HG03139 (cell line): Measurements from ENCODE around the gene FKBP9.
"Not testable (repeated sequence)": the region's sequence is repeated elsewhere in the genome, so short reads cannot be mapped to it uniquely, and the experiment has no call there.

Experiments used
- ATAC-seq: cut with Tn5 transposase; IDR thresholded peaks from one replicate; pipeline ENCODE4 v1.9.1; 2021; ENCODE audit not compliant: unreplicated experiment

Gene FKBP9

DNA sequence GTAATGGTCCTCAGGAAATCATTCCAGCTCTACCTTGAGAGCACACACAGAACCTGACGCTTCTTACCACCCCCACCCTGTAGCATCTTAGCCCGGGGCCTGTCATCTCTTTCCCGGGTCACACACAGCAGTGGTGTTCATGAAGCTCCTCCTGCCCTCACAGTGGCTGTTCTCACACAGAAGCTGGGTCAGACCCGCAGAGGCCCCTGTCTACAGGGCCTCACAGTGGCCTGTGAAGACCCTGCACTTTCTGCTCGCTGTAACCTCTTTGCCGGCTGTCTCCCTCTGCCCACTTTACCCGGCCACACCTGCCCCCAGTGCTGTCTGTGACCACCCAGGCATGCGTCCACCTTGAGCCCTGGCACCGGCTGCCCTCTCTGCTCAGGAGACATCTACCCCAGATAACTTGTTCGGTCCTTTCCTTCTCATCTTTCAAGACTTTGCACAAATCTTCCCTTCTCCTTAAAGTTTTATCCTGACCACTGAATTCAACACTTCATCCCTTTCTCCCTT lies 46.9 kb downstream of the FKBP9 start:
- ATAC-seq: not testable (repeated sequence)

DNA sequence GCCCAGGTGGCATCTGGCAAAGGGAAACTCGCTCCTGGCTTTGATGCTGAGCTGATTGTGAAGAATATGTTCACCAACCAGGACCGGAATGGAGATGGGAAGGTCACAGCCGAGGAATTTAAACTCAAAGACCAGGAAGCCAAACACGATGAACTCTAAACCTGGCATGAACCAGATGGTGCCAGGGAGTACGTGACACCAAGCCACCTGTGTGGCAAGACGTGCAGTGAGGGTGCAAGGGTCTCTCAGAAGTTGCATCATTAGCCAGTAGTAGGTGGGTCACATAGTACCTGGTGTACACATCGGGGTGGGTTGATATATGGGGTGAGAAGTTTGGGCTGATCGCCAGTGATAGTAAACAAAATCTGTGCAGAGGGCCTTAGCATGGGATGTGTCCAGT lies 48.0 kb downstream of the FKBP9 start:
- not testable (repeated sequence) for ATAC-seq

DNA sequence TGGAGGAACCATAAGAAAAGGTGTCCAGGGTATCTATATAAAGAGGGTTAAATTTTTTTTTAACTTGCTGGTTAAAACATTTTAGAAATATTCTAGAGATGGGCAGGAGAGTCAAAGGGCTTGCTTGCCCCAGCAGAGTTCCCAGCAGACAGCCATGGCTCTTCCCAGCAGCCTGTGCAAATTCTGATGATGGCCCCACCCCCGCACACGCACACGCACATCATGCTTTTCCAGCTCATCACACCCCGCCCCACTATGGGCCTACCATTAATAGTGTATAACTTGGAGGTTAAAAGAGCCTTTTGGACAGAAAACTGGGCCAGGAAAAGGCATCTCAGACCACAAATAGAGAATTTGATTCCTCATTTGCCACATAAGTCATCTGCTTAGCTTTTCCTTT lies 48.5 kb downstream of the FKBP9 start:
- ATAC-seq: not testable (repeated sequence)

DNA sequence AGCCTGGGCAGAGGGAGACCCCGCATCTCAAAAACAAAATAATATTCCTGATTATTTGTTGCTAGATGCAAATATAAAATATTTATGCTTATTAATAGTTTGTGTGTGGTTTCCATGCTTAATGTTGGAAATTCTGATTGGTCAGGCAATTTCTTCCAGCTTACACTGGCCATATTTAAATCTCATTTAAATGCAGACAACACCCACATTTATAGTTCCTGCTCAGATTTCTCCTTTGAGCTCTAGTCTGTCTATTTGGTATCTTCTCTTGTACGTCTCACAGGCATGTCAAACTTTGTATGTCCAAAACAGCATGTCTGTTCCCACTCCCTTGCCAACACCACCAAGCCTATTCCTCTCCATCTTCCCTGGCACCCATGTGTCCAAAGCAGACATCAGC lies 52.5 kb downstream of the FKBP9 start:
- ATAC-seq: no peak

DNA sequence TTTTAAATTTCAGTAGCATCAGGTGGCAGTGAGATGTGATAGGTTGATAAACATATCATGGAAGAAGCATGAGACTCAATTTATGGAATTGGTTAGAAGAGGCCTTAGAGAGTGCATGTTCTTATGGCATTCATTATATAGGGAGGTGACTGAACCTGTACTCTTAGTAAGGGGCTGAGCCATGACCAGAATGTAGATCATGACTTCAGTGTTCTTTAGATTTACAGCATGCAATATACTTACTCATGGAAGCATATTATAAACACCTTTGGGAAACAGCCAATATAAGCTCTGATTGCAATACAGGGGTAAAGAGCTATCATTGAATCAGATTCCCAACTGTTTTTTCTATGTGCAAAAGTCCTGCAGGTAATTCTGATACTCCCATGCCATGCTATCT lies 55.1 kb downstream of the FKBP9 start:
- no peak for ATAC-seq

DNA sequence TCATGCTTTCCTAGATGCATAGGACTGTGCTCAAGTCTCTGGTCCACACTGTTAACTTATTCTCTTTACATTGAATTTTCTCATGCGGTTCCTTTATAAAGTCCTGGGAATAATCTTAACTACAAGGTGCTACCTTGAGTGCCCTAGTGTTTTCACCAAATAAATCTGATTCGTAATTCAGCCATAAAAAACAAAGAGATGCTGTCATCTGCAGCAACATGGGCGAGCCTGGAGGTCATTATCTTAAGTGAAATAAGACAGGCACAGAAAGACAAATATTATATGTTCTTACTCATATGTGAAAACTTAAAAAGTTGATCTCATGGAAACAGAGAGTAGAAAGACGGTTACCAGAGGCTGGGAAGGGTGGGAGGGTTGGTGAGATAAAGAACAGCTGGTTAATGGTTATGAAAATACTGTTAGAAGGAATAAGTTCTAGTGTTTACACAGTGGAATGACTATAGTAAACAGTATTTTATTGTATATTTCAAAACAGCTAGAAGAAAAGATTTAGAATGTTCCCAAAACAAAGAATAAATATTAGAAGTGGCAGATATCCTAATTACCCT lies 67.0 kb downstream of the FKBP9 start:
- no peak for ATAC-seq

DNA sequence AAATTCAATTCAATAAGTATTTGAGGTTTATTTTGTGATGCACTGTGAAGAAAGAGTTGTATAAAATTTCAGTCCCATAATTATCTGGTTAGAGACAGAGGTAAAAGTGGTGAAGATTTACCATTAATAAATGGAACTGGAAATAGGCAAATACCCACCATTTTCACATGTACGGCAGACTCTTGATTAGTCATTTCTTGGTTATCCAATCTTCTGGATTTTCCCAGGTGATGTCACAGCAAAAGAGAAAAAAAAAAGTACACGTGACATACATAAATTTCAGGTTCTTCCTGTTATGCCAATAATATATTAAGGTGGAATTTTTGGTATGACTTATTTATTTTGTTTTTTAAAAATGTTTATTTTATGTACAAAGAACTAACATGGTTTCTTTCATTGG lies 78.5 kb downstream of the FKBP9 start:
- no peak for ATAC-seq

DNA sequence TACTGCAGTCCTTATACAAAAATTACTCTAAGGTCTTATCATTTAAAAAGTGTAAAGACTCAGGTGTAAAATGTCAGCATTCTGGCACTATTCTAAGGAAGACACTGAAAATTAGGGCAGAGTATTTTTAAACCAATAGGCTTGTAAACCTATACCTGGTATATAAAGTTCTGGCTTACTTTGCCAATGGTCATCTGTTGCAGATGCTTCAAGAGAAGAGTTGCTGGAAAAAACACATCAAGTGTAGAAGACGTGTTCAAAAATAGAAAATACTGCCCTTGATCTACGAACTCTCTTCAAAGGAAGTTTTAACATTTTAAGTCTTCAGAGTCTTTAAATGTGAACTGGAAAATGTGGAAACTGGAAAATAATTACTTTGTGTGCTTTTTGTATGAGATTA lies 81.4 kb downstream of the FKBP9 start:
- no peak for ATAC-seq

DNA sequence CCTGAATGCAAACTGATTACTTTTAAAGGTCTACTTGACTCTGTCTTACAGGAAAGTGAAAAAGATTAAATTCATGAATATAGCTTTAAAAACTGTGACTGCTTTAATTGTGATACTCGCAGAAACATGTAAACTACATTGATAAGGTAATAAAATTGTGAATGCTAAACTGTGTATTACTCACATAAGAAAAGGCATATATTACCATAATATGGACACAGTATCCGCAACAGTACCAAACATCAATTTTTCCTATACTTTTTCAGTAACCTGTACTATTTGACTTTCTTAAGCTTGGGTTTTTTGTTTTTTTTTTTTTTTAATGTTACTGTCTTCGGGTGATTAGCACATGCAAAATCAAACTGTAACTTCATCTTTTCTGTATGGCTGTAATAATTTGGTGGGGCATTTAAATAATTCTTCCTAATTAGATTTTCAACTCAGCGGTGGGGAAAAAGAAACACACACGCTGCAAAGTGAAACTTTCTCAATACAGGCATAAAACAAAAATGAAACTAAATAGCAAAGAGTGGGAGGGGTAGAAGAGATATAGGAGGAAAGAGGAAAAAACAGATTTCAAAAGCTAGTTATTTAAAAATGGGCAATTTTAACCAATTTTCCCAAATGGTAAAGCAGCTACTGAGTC lies 82.1 kb downstream of the FKBP9 start:
- ATAC-seq: no peak

DNA sequence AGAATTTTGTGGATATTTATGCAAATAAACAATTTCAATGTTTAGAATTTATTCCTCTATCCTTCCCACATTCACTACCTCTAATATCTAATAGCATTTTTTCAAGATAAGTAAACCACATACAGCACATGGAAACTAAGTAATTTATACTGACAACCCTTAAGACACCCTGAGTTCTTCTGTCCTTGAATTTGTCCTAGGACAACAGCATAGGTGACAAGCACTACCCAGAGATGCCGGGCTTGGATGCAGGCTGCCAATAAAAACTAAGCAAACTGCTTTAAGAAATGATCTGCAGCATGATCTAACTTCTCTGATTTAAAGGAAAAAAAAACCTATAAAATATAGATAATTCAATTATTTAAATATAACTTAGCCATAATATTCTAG lies 82.7 kb downstream of the FKBP9 start:
- ATAC-seq: no peak

DNA sequence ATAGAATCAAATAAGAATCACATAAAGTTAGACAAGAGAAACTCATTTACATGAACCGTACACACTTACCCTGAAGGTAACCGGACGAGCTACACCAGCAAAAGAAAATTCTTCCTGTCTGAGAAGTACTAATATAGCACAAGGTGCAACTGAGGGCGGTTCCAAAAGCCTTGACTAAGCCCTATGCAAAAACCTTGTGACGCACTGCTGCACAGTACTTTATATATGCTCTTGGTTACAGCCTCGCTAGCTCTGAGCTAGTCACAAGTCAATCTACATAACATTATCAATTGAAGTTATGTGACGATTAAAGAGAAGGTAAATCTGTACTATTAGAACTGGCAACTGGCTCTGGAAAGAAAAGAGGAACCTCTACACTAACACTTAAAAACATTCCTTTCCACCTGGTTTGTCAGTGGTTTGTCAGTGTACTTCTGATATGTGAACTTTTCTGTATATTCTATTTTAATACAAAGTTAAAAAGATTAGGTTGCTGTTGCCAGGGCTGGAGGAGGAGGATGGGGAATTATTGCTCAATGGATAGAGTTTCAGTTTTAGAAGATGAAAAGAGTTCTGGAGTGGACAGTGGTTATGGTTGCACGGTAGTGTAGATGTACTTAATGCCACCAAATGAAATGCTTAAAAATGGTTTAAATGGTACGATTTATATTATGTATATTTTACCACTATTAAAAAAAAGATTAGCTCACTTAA lies 83.7 kb downstream of the FKBP9 start:
- ATAC-seq: peak; percentile 87

DNA sequence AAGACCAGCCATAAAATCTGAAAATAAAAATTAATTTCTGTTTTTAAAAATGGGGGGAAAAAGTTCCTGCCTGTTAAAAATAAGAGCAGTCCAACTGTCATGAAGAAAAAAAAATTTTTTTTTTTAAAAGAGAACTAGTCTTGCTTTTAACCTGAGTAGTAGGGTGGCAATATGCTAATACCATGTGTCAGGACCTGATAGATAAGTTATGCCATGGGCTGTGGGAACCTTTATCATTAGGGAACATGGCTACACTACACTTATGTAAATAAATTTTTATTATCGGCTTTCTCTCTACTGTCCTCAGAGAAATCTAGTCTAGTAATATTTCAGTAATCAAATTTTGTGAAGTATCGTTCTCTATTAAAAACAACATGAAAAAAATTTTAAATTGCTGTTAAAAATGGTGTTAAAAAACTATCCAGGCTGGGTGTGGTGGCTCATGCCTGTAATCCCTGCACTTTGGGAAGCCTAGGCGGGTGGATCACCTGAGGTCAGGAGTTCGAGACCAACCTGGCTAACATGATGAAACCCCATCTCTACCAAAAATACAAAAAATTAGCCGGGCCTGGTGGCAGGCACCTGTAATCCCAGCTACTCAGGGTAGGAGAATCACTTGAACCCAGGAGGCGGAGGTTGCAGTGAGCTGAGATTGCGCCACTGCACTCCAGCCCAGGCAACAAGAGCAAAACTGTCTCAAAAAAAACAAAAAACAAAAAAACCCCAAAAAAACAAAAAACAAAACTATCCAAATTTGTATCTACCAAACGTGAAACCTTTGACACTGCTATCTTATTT lies 84.6 kb downstream of the FKBP9 start:
- no peak for ATAC-seq

DNA sequence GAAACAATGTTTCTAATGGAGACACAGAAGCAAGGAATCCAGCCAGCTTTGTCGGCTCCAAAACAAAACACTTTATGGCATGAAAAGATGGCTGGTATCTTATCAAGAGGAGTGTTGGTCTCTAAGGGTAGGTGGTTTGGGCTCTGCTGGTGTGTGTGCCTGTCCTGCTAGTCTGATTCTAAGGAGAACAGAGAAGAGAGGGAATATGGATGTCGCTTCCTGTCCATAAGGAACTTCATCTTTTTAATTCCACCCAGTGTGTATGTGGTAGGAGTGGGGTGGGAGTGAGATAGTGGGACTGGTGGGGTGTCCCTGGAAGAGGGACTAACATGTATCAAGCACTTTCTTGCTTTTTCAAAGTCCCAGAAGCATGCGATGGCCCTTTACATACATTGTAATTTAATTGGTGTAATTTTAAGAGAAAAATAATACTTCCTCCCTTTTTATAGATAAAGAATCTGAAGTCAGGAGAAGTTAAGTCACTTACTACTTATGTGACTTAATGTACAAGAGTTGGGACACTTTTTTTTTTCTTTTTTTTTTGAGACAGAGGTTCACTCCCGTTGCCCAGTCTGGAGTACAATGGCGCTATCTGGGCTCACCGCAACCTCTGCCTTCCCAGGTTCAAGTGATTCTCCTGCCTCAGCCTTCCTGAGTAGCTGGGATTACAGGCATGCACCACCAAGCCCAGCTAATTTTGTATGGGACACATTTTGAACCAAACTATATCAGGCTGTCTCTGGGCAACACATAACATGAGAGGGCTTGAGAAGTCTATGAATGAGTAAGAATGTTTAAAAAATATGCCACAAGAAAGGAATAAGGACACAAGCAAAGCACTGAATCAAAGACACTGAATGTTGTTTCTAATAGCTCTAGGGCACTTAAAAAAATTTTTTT lies 86.5 kb downstream of the FKBP9 start:
- no peak for ATAC-seq

DNA sequence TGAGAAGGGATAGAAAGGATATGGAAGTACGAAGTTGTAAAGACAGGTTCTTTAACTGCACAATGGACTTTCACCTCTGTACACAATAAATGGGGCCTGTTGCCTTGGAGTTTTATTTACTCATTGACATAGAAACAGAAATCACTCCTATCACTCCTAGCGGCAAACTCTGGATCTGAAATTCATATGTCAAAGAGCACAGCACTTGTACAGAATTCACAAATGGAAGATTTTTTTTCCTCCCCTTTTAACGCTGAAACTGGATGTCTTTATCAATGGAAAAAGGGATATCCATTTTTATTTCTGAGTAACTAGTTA lies 87.1 kb downstream of the FKBP9 start:
- ATAC-seq: no peak

DNA sequence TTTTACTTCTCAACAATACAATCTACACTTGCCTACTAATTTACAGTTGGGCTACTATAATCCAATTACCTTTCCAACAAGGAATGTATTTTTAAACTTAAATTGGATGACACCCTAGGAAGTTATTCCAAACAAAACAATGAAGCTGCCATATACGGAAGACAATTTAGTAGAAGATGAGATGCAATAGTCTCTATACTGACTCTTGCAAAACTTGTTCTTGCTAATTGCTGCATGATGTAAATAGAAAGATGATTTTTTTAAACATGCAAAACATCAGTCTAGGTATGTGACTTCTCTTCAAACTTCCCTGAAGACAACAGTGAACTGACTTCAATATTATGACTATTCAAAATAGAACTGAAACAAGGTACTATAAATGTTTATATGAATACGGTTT lies 87.7 kb downstream of the FKBP9 start:
- ATAC-seq: no peak

DNA sequence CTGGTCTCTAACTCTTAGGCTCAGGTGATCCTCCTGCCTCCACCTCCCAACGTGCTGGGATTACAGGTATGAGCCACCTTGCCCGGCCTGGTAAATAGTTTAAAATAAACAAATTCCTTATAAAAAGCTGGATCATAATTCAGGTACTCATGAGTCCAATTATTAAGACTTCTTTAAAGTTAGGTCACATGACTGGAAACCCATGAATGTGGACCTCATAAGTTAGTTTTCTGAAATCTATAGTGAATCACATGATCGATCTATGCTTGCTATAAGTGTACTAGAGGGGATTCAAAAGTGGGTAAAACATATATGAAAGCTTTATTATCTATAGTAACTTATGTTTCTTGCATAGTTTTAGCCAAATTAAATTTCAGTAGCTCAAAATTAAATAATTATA lies 91.0 kb downstream of the FKBP9 start:
- ATAC-seq: no peak

DNA sequence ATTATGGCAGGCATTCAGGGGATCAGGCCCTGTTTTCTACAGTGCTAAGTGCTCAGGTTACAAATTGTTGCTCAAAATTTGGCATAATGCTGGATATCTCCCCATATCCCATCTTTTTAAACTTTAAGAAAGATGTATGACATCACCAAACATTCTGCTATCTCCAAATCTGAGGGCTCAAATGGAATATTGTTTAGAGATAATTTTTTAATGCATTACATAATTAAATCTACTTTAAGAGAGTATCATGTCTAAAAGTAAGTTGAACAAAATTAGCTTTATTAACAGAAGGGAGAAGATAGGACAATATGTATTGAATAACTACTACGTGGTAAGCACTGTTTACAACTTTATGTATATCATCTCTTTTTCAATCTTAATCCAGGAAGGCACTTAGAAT lies 91.5 kb downstream of the FKBP9 start:
- no peak for ATAC-seq

DNA sequence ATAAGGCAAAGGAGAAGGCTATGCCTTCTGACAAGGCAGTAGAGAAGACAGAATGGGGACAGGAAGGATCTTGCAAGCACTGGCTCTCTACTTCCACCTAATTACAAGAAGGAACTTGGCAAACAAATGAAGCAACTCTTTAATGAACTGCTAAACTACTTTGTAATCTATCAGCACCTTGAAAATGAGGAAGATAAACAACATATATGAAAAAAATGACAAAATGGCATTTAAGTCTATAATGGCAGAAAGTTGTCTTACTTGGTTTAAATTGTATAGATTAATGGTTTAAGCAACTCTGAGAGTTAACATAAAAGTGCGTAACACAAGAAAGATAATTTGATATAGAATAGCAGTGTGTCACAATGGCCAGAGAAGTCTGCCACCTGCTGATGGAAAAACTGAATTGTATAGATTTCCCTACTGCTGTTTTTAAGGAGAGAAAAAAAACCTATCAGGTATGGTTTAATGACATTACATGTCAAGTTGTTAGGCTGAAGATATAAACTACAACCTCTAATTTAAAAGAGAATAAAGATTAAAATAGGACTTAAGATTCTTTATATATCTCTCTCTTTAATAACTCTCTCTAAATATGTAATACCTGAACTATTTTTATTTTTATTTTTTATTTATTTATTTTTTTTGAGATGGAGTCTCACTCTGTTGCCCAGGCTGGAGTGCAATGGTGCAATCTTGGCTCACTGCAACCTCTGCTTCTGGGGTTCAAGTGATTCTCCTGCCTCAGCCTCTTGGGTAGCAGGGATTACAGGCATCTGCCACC lies 93.5 kb downstream of the FKBP9 start:
- ATAC-seq: no peak

DNA sequence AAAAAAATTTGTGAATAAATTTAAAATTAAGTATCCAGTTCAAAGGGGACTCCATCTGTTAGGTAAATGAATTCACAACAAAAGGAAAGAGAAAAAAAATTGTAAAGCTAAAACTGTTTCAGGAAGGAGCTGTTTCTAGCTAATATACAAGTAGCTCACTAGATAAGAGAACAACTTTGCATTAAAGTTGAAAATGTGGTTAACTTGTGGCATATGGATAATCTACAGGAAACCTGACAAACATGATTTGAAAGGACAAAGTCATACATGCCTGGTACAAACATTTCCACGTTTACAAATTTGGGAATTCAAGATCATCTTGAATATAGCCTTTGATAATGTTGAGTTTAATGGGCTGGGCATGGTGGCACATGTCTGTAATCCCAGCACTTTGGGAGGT lies 96.5 kb downstream of the FKBP9 start:
- no peak for ATAC-seq
